Measurements from ENCODE around the gene HECW1. TPM values are rescaled to one million over a fixed set of nuclear protein-coding genes. Genes with fewer than 3 reads are reported as not detected.

HECW1 gene
- total RNA-seq, 4 donors from 2014 or later: 0.83 to 3.9 (median 2.7) TPM; not detected in 1

- Histone ChIP-seq H3K36me3 (no peaks in the 10 kb centered on the region), H3K27me3 (no peaks in the 10 kb centered on the region), H3K4me3 (no peak overlapping the region), H3K4me1 (no peaks in the 10 kb centered on the region), H3K27ac (no peak overlapping the region), H3K9me3 (no peaks in the 10 kb centered on the region)
- no peak for TF ChIP-seq CTCF (IDR thresholded peaks at IDR 0.05)
- no peak for TF ChIP-seq POLR2A (IDR thresholded peaks at IDR 0.05)
- DNase-seq: no peak
Observed at GRCh38 chr7:43450894-43451293, 338.4 kb downstream of the HECW1 start.

- no peak overlapping the region for H3K27ac ChIP-seq
- H3K4me3 ChIP-seq: no peak overlapping the region
- TF ChIP-seq CTCF (IDR thresholded peaks at IDR 0.05) (peak in 4 of 6 experiments; percentile 31 to 42 (median 35)), POLR2A (IDR thresholded peaks at IDR 0.05) (no peak)
- H3K36me3 ChIP-seq: no peaks in the 10 kb centered on the region
- H3K27me3 ChIP-seq: no peaks in the 10 kb centered on the region
- DNase-seq: no peak
- H3K4me1 ChIP-seq: no peaks in the 10 kb centered on the region
- no peaks in the 10 kb centered on the region for H3K9me3 ChIP-seq
Observed at GRCh38 chr7:43454936-43455518, 342.6 kb downstream of the HECW1 start.

- DNase-seq: no peak
- Histone ChIP-seq H3K9me3 (no peaks in the 10 kb centered on the region), H3K27ac (no peak overlapping the region), H3K36me3 (no peaks in the 10 kb centered on the region), H3K4me1 (no peaks in the 10 kb centered on the region), H3K27me3 (no peaks in the 10 kb centered on the region), H3K4me3 (no peak overlapping the region)
- TF ChIP-seq POLR2A (IDR thresholded peaks at IDR 0.05) (no peak), CTCF (IDR thresholded peaks at IDR 0.05) (peak in 1 of 6 experiments; percentile 6)
Observed at GRCh38 chr7:43456200-43456599, 343.8 kb downstream of the HECW1 start.

GRCh38 chr7:43458330-43459018, 346.0 kb downstream of the HECW1 start:
- TF ChIP-seq CTCF (IDR thresholded peaks at IDR 0.05): no peak
- no peak for TF ChIP-seq POLR2A (IDR thresholded peaks at IDR 0.05)
- no peaks in the 10 kb centered on the region for H3K4me1 ChIP-seq
- DNase-seq: no peak
- H3K27me3 ChIP-seq: no peaks in the 10 kb centered on the region
- H3K36me3 ChIP-seq: no peaks in the 10 kb centered on the region
- no peak overlapping the region for H3K4me3 ChIP-seq
- no peak overlapping the region for H3K27ac ChIP-seq
- no peaks in the 10 kb centered on the region for H3K9me3 ChIP-seq

GRCh38 chr7:43459019-43459337, 346.5 kb downstream of the HECW1 start:
- H3K27ac ChIP-seq: no peak overlapping the region
- H3K27me3 ChIP-seq: no peaks in the 10 kb centered on the region
- H3K4me1 ChIP-seq: no peaks in the 10 kb centered on the region
- H3K4me3 ChIP-seq: no peak overlapping the region
- DNase-seq: no peak
- H3K36me3 ChIP-seq: no peaks in the 10 kb centered on the region
- H3K9me3 ChIP-seq: no peaks in the 10 kb centered on the region
- TF ChIP-seq POLR2A (IDR thresholded peaks at IDR 0.05) (no peak), CTCF (IDR thresholded peaks at IDR 0.05) (no peak)
